H1 (cell line): ENCODE results near the gene TEX13B. TPM values are rescaled to one million over a fixed set of nuclear protein-coding genes. Genes with fewer than 3 reads are reported as not detected.

ENCODE experiments used
- CTCF ChIA-PET: fragments of 300-600 bp; sonication (Branson Sonifier 250); formaldehyde crosslinking; loops from one replicate; lab custom pipeline; 2021; ENCODE audit not compliant: partially characterized antibody; lab: Charles Lee
- POLR2A ChIA-PET: fragments of 300-600 bp; sonication (Branson Sonifier 250); formaldehyde crosslinking; loops from one replicate; lab custom pipeline; 2021; ENCODE audit warnings: inconsistent platforms; ENCODE audit not compliant: partially characterized antibody; lab: Charles Lee
- DNase-seq, 2 experiments: peaks; one replicate each; pipeline versions ENCODE4 v3.0.0 to v3.0.0-alpha.2; 2010 to 2022; ENCODE audit warnings: low spot score in 2 of 2, low read depth in 1 of 2, mixed read lengths in 1 of 2
- FAIRE-seq: peaks from 2 replicates; lab custom pipeline; 2011; peaks lifted over from hg19 to GRCh38; lab: Jason Lieb, UNC
- H2AFZ ChIP-seq: 2 replicates; pipeline ENCODE4 v1.8.1; 2012; ENCODE audit warnings: low read length, inconsistent platforms
- H2AK5ac ChIP-seq: 2 replicates; pipeline ENCODE4 v1.6.1; 2013; ENCODE audit warnings: low read depth, low read length
- H2BK120ac ChIP-seq: replicated peaks from 2 replicates; pipeline ENCODE3; 2013; ENCODE audit warnings: low read depth, low read length, inconsistent platforms
- H2BK12ac ChIP-seq: 2 replicates; pipeline ENCODE4 v1.6.1; 2013; ENCODE audit warnings: low read depth, low read length
- H2BK15ac ChIP-seq: 2 replicates; pipeline ENCODE4 v1.6.1; 2013; ENCODE audit warnings: low read length
- H2BK20ac ChIP-seq: 2 replicates; pipeline ENCODE4 v1.6.1; 2013; ENCODE audit warnings: low read length
- H2BK5ac ChIP-seq: 2 replicates; pipeline ENCODE4 v1.6.1; 2013; ENCODE audit warnings: low read depth, low read length
- H3K14ac ChIP-seq: 2 replicates; pipeline ENCODE4 v1.6.1; 2013; ENCODE audit warnings: inconsistent platforms; ENCODE audit not compliant: insufficient read length
- H3K18ac ChIP-seq: 2 replicates; pipeline ENCODE4 v1.6.1; 2013; ENCODE audit warnings: low read length; ENCODE audit errors: extremely low read depth
- H3K23ac ChIP-seq: 2 replicates; pipeline ENCODE4 v1.6.1; 2013; ENCODE audit warnings: inconsistent platforms; ENCODE audit not compliant: insufficient read length
- H3K23me2 ChIP-seq: 2 replicates; pipeline ENCODE4 v1.6.1; 2013; ENCODE audit warnings: low read depth, low read length
- H3K27ac ChIP-seq: 2 replicates; pipeline ENCODE4 v1.6.1; 2011; ENCODE audit warnings: low read depth, low read length, inconsistent platforms
- H3K27me3 ChIP-seq, 4 experiments: replicated peaks in 1 of 4; 1 replicate in 1 of 4; 2 replicates in 3 of 4; pipeline versions ENCODE4 v1.6.1 to v1.8.1; 2011 to 2013; ENCODE audit warnings: low read length in 3 of 4, mild to moderate bottlenecking in 3 of 4, inconsistent platforms in 2 of 4, mixed read lengths in 2 of 4, moderate library complexity in 1 of 4; ENCODE audit not compliant: control insufficient read depth in 3 of 4, insufficient read depth in 3 of 4; ENCODE audit errors: extremely low read depth in 1 of 4
- H3K36me3 ChIP-seq, 4 experiments: 2 replicates each; pipeline versions ENCODE4 v1.6.1 to v1.8.1; 2011 to 2013; ENCODE audit warnings: mild to moderate bottlenecking in 4 of 4, low read length in 3 of 4, moderate library complexity in 2 of 4, control low read depth in 1 of 4, inconsistent platforms in 1 of 4; ENCODE audit not compliant: insufficient read depth in 4 of 4, control insufficient read depth in 2 of 4
- H3K4ac ChIP-seq: replicated peaks from 2 replicates; pipeline ENCODE3; 2013; ENCODE audit warnings: low read length, low read depth, mixed read lengths, inconsistent platforms; ENCODE audit not compliant: insufficient read length
- H3K4me1 ChIP-seq, 4 experiments: replicated peaks in 1 of 4; 1 replicate in 1 of 4; 2 replicates in 3 of 4; pipeline versions ENCODE4 v1.6.1 to v1.8.1; 2011 to 2013; ENCODE audit warnings: low read length in 3 of 4, inconsistent platforms in 2 of 4, mixed read lengths in 1 of 4; ENCODE audit not compliant: insufficient read depth in 4 of 4, control insufficient read depth in 3 of 4
- H3K4me2 ChIP-seq, 2 experiments: 2 replicates each; pipeline versions ENCODE4 v1.6.1 to v1.8.1; 2011 to 2013; ENCODE audit warnings: low read depth in 2 of 2, low read length in 2 of 2, control low read depth in 1 of 2, inconsistent platforms in 1 of 2, mild to moderate bottlenecking in 1 of 2; ENCODE audit not compliant: insufficient read depth in 1 of 2
- H3K4me3 ChIP-seq, 4 experiments: fragments of 200-600, 300-600 bp in 1 of 4; sonication (generic), shearing (Covaris generic), sonication (Bioruptor Twin) in 1 of 4; 2 replicates each; pipeline versions ENCODE4 v1.5.1 to v1.8.1; 2011 to 2016; ENCODE audit warnings: low read length in 4 of 4, low read depth in 3 of 4, control low read depth in 2 of 4, inconsistent platforms in 2 of 4, mild to moderate bottlenecking in 2 of 4, mixed read lengths in 1 of 4, moderate library complexity in 1 of 4; ENCODE audit not compliant: insufficient read depth in 2 of 4; ENCODE audit errors: extremely low read depth in 1 of 4
- H3K56ac ChIP-seq: replicated peaks from 2 replicates; pipeline ENCODE3; 2013; ENCODE audit warnings: low read depth, mild to moderate bottlenecking, mixed read lengths, low read length, inconsistent platforms; ENCODE audit not compliant: insufficient read length
- H3K79me1 ChIP-seq: 2 replicates; pipeline ENCODE4 v1.6.1; 2013; ENCODE audit warnings: low read depth, low read length, control low read depth
- H3K79me2 ChIP-seq, 2 experiments: 2 replicates each; pipeline versions ENCODE4 v1.6.1 to v1.8.1; 2012 to 2013; ENCODE audit warnings: low read length in 2 of 2, mild to moderate bottlenecking in 2 of 2, inconsistent platforms in 1 of 2; ENCODE audit not compliant: insufficient read depth in 2 of 2, control insufficient read depth in 1 of 2
- H3K9ac ChIP-seq, 4 experiments: replicated peaks in 1 of 4; 1 replicate in 1 of 4; 2 replicates in 3 of 4; pipeline versions ENCODE4 v1.6.1 to v1.8.1; 2011 to 2013; ENCODE audit warnings: low read depth in 3 of 4, low read length in 3 of 4, control low read depth in 2 of 4, mild to moderate bottlenecking in 2 of 4, moderate library complexity in 2 of 4, inconsistent platforms in 1 of 4; ENCODE audit errors: extremely low read depth in 1 of 4
- H3K9me3 ChIP-seq, 2 experiments: 2 replicates each; pipeline versions ENCODE4 v1.6.1 to v1.8.1; 2012 to 2013; ENCODE audit warnings: mild to moderate bottlenecking in 2 of 2, moderate library complexity in 2 of 2, control low read depth in 1 of 2, inconsistent platforms in 1 of 2, low read depth in 1 of 2, low read length in 1 of 2, mixed read lengths in 1 of 2; ENCODE audit not compliant: insufficient read depth in 2 of 2
- H4K20me1 ChIP-seq, 2 experiments: replicated peaks in 1 of 2; 2 replicates each; pipeline versions ENCODE3 to v1.8.1; 2011 to 2013; ENCODE audit warnings: inconsistent platforms in 2 of 2, low read length in 2 of 2, mild to moderate bottlenecking in 1 of 2; ENCODE audit not compliant: insufficient read depth in 2 of 2, control insufficient read depth in 1 of 2
- H4K5ac ChIP-seq: 2 replicates; pipeline ENCODE4 v1.6.1; 2013; ENCODE audit warnings: low read length, low read depth, mixed read lengths, inconsistent platforms; ENCODE audit not compliant: insufficient read length
- H4K8ac ChIP-seq: 2 replicates; pipeline ENCODE4 v1.8.0; 2013; ENCODE audit warnings: mild to moderate bottlenecking, moderate library complexity, low read length, inconsistent platforms; ENCODE audit not compliant: insufficient read depth; ENCODE audit errors: extremely low read depth
- H4K91ac ChIP-seq: replicated peaks from 2 replicates; pipeline ENCODE3; 2013; ENCODE audit warnings: low read length, mixed read lengths, inconsistent platforms; ENCODE audit not compliant: insufficient read length
- BCL11A ChIP-seq, 2 experiments: IDR thresholded peaks; one replicate each; pipeline ENCODE4 v1.6.1; 2011; ENCODE audit warnings: low read depth in 2 of 2, low read length in 2 of 2, mild to moderate bottlenecking in 2 of 2
- BRCA1 ChIP-seq: IDR thresholded peaks from 2 replicates; pipeline ENCODE4 v1.6.1; 2012; ENCODE audit warnings: low read depth, low read length, improper control_type of control experiment
- CBX5 ChIP-seq: fragments of 300-800, 300-1000 bp; sonication (generic); IDR thresholded peaks from 2 replicates; pipeline ENCODE4 v1.7.1; 2016; ENCODE audit warnings: antibody characterized with exemption, low read length, low read depth
- FOSL1 ChIP-seq: IDR thresholded peaks from 2 replicates; pipeline ENCODE4 v1.6.1; 2011; ENCODE audit warnings: mild to moderate bottlenecking, low read depth, low read length, moderate library complexity; ENCODE audit not compliant: insufficient read depth
- HDAC2 ChIP-seq, 2 experiments: fragments of 300-600 bp in 1 of 2; sonication (generic) in 1 of 2; IDR thresholded peaks; 2 replicates each; pipeline ENCODE4 v1.6.1; 2011 to 2012; ENCODE audit warnings: low read depth in 2 of 2, low read length in 2 of 2, mild to moderate bottlenecking in 2 of 2, moderate library complexity in 2 of 2, borderline replicate concordance in 1 of 2, inconsistent platforms in 1 of 2
- JUN ChIP-seq: IDR thresholded peaks from 2 replicates; pipeline ENCODE4 v1.6.1; 2011; ENCODE audit warnings: low read depth, mild to moderate bottlenecking, improper control_type of control experiment, low read length
- KDM1A ChIP-seq: fragments of 200-600, 300-600 bp; sonication (generic); IDR thresholded peaks from 2 replicates; pipeline ENCODE4 v1.7.1; 2016; ENCODE audit warnings: mild to moderate bottlenecking, low read length, borderline replicate concordance
- KDM4A ChIP-seq: IDR thresholded peaks from one replicate; pipeline ENCODE4 v1.7.1; 2012; ENCODE audit warnings: low read depth, mild to moderate bottlenecking, moderate library complexity, low read length, inconsistent platforms; ENCODE audit not compliant: severe bottlenecking
- POLR2A ChIP-seq, 2 experiments: IDR thresholded peaks; 1 replicate in 1 of 2; 2 replicates in 1 of 2; pipeline ENCODE4 v1.6.1; 2011; ENCODE audit warnings: low read depth in 2 of 2, low read length in 2 of 2, mild to moderate bottlenecking in 2 of 2; ENCODE audit errors: control extremely low read depth in 1 of 2
- SIN3A ChIP-seq, 2 experiments: IDR thresholded peaks in 1 of 2; conservative IDR thresholded peaks in 1 of 2; 2 replicates each; pipeline ENCODE4 v1.6.1; 2011 to 2012; ENCODE audit warnings: low read length in 2 of 2, improper control_type of control experiment in 1 of 2, low read depth in 1 of 2, mild to moderate bottlenecking in 1 of 2
- SP1 ChIP-seq: IDR thresholded peaks from 2 replicates; pipeline ENCODE4 v1.6.1; 2011; ENCODE audit warnings: low read depth, low read length
- YY1 ChIP-seq: IDR thresholded peaks from 2 replicates; pipeline ENCODE4 v1.6.1; 2011; ENCODE audit warnings: low read depth, mild to moderate bottlenecking, low read length
- ZNF274 ChIP-seq: IDR thresholded peaks from 2 replicates; pipeline ENCODE4 v1.7.0; 2012; ENCODE audit warnings: low read length, borderline replicate concordance; ENCODE audit errors: extremely low read depth
- WGBS, 2 experiments: shearing (Covaris generic) in 1 of 2; methylation state at CpG; one replicate each; pipeline versions ENCODE4 v1.1.6 to v1.1.7; 2013 to 2015; ENCODE audit warnings: low lambda C conversion rate in 2 of 2, mixed read lengths in 2 of 2, inconsistent platforms in 1 of 2, low coverage in 1 of 2, missing lambda C conversion rate in 1 of 2; ENCODE audit not compliant: insufficient replicate concordance in 2 of 2, insufficient coverage in 1 of 2, insufficient read length in 1 of 2; ENCODE audit errors: extremely low coverage in 1 of 2, missing lambda C conversion rate in 1 of 2; 5-methylcytosine and 5-hydroxymethylcytosine counted together
- polyA plus RNA-seq, 7 experiments: library from polyadenylated mRNA; depleted of rRNA in 3 of 7; stranded (reverse) in 5 of 7; unstranded in 2 of 7; fragments of >200 nt in 5 of 7; fragments of 200-250 nt in 2 of 7; gene quantifications; 1 replicate in 5 of 7; 2 replicates in 1 of 7; 4 replicates in 1 of 7; pipeline versions ENCODE4 v1.2.1 to v1.2.3, GENCODE V29; 2011 to 2013; ENCODE audit warnings: missing spikeins in 2 of 7, mixed read lengths in 2 of 7
- total RNA-seq: library from RNA; stranded (reverse); fragmentation: NEBNext Ultra II Directional; extraction: Animal tissue kit (Norgen Biotek cat#: 25700); gene quantifications from 2 replicates; pipeline ENCODE4 v1.2.1, GENCODE V29; 2021
- TF ChIP-seq, protein P1 (sequence below): IDR thresholded peaks from 2 replicates; pipeline ENCODE4 v1.6.1; 2012; ENCODE audit warnings: inconsistent platforms

Gene TEX13B
- total and polyA plus RNA-seq, 2 of the 8 experiments (the other 6 are each of a cell fraction or from before 2014, with no cell fraction given): 0.06 to 0.32 TPM

DNA sequence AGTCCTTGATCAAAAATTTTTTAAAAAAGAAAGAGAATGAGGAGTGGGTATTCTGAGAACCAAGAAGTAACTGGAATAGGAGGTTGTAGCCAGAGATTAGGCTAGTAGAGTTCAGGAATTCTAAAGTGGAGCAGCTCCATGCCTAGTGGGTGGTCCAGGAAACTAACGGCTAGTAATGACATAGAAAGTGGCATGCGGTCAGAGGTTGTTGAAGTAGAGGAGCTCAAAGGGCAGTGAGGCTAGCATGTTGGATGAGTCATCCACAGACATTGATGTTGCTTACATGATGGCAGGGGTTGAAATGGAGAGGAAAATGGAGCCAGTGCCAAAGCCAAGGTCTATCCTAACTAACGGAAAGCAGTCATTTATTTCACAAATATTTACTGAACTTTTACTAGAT, 42.1 kb downstream of the TEX13B start:
- Histone ChIP-seq H4K20me1 (no peaks in the 10 kb centered on the region), H3K4me2 (no peak overlapping the region), H3K36me3 (peaks cover 0 to 13% (median 1%) of the 10 kb centered on the region in 4 experiments; a peak in 2 of 8 replicates), H2BK120ac (no peak overlapping the region), H4K5ac (no peak overlapping the region), H3K56ac (no peak overlapping the region), H3K27ac (no peak overlapping the region), H3K79me1 (no peaks in the 10 kb centered on the region), H3K14ac (no peak overlapping the region), H2BK5ac (no peak overlapping the region), H4K8ac (no peak overlapping the region), H3K4ac (no peak overlapping the region), H2AK5ac (no peak overlapping the region), H3K18ac (no peak overlapping the region), H3K79me2 (no peaks in the 10 kb centered on the region; a peak in 1 of 4 replicates), H3K9ac (no peak overlapping the region), H2AFZ (no peak overlapping the region), H3K4me1 (peaks cover 0 to 7% (median 0%) of the 10 kb centered on the region in 4 experiments; a peak in 2 of 7 replicates), H4K91ac (no peak overlapping the region), H3K4me3 (no peak overlapping the region), H2BK20ac (no peak overlapping the region), H2BK12ac (no peak overlapping the region), H3K23ac (no peak overlapping the region), H2BK15ac (no peak overlapping the region), H3K27me3 (no peaks in the 10 kb centered on the region), H3K23me2 (peaks cover 6% of the 10 kb centered on the region; the same call in 1 of the 2 replicates), H3K9me3 (no peaks in the 10 kb centered on the region)
- WGBS, 2 experiments: 90% methylated on average over 3 of the region's 3 CpGs; no CpG with 5 or more reads in 1 of the 2 experiments
- POLR2A ChIA-PET: no interaction called here
- CTCF ChIA-PET: no interaction called here
- no peak for FAIRE-seq
- DNase-seq: no peak
- TF ChIP-seq POLR2A (IDR thresholded peaks at IDR 0.05; ENCODE audit: control extremely low read depth in 1 of 2, low read depth in 2 of 2, low read length in 2 of 2) (no peak), KDM1A (no peak), YY1 (no peak), BCL11A (IDR thresholded peaks at IDR 0.05; ENCODE audit: low read depth in 2 of 2, low read length in 2 of 2) (no peak), CBX5 (no peak), FOSL1 (no peak), BRCA1 (no peak), SP1 (no peak), ZNF274 (no peak), SIN3A (conservative IDR thresholded peaks at IDR 0.05 in 1 of 2, IDR thresholded peaks at IDR 0.05 in 1 of 2; ENCODE audit: low read depth in 1 of 2, low read length in 2 of 2) (no peak), HDAC2 (IDR thresholded peaks at IDR 0.05; ENCODE audit: borderline replicate concordance in 1 of 2, low read depth in 2 of 2, low read length in 2 of 2) (no peak), JUN (no peak), KDM4A (no peak)
- TF ChIP-seq, protein P1, sequence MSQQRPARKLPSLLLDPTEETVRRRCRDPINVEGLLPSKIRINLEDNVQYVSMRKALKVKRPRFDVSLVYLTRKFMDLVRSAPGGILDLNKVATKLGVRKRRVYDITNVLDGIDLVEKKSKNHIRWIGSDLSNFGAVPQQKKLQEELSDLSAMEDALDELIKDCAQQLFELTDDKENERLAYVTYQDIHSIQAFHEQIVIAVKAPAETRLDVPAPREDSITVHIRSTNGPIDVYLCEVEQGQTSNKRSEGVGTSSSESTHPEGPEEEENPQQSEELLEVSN: no peak
